Esophagus muscularis mucosa (tissue), 4 donors: ENCODE data around the gene E2F6. TPM values are rescaled to one million over a fixed set of nuclear protein-coding genes. Genes with fewer than 3 reads are reported as not detected.
"Not testable (repeated sequence)": the region's sequence is repeated elsewhere in the genome, so short reads cannot be mapped to it uniquely, and the experiment has no call there.

Experiments used
- DNase-seq: peaks from one replicate; pipeline ENCODE4 v3.0.0-alpha.2; 2017; ENCODE audit errors: extremely low spot score
- H3K27ac ChIP-seq, 4 donors: fragments of 200-600 bp; sonication (generic); replicated peaks in 1 of 4; 1 replicate in 3 of 4; 2 replicates in 1 of 4; pipeline ENCODE4 v1.5.1; 2016 to 2019; ENCODE audit warnings: mild to moderate bottlenecking in 1 of 4
- H3K27me3 ChIP-seq, 4 donors: fragments of 200-600 bp; sonication (generic); one replicate each; pipeline versions ENCODE4 v1.5.1 to v1.6.0; 2016 to 2019
- H3K36me3 ChIP-seq, 4 donors: fragments of 200-600 bp; sonication (generic); one replicate each; pipeline ENCODE4 v1.5.1; 2016 to 2019
- H3K4me1 ChIP-seq, 4 donors: fragments of 200-600 bp; sonication (generic); one replicate each; pipeline ENCODE4 v1.5.1; 2016 to 2019
- H3K4me3 ChIP-seq, 4 donors: fragments of 200-600 bp; sonication (generic); 1 replicate in 2 of 4; 2 replicates in 2 of 4; pipeline ENCODE4 v1.5.1; 2016 to 2019; ENCODE audit warnings: mild to moderate bottlenecking in 4 of 4, moderate library complexity in 1 of 4
- H3K9me3 ChIP-seq, 4 donors: fragments of 200-600 bp; sonication (generic); 1 replicate in 3 of 4; 2 replicates in 1 of 4; pipeline ENCODE4 v1.5.1; 2016 to 2019
- CTCF ChIP-seq, 3 experiments: fragments of 200-600 bp in 2 of 3; fragments of 450-650 bp in 1 of 3; sonication (generic) in 2 of 3; IDR thresholded peaks; one replicate each; pipeline ENCODE4 v1.5.1; 2017 to 2019; ENCODE audit warnings: antibody characterized with exemption in 3 of 3, mild to moderate bottlenecking in 2 of 3, moderate library complexity in 1 of 3
- EP300 ChIP-seq: sonication (generic); formaldehyde crosslinking; IDR thresholded peaks from one replicate; pipeline ENCODE4 v1.6.1; 2017; ENCODE audit warnings: antibody characterized with exemption
- POLR2A ChIP-seq: fragments of 450-650 bp; IDR thresholded peaks from one replicate; pipeline ENCODE4 v1.6.1; 2017; ENCODE audit warnings: antibody characterized with exemption, moderate library complexity, mild to moderate bottlenecking, low read depth
- POLR2AphosphoS5 ChIP-seq, 2 donors: sonication (generic); formaldehyde crosslinking; IDR thresholded peaks; one replicate each; pipeline ENCODE4 v1.6.1; 2017; ENCODE audit warnings: antibody characterized with exemption in 2 of 2
- WGBS: methylation state at CpG from one replicate; pipeline ENCODE4 v1.1.5; 2018; 5-methylcytosine and 5-hydroxymethylcytosine counted together
- intact Hi-C: fragments of 100-400 bp; cut with DNase I; formaldehyde crosslinking; loops from one replicate; pipeline ENCODE4 v1.15.1; 2023
- total RNA-seq, 4 donors: library from RNA; depleted of rRNA; stranded (reverse); fragments of >200 nt; gene quantifications; one replicate each; pipeline versions ENCODE4 v1.1.0 to v1.2.1, GENCODE V29; 2016

E2F6 gene
- total RNA-seq, 4 donors from 2014 or later = 10.9 to 18.0 (median 17.0) TPM

- WGBS = 64% methylated on average over 6 of the region's 6 CpGs
- intact Hi-C loops = loop anchor here (5.0 kb wide), 1 partner anchor 65 kb away; the partner anchor contains the start of gene ROCK2
- DNase-seq = no peak
- Histone ChIP-seq H3K36me3 (no peaks in the 10 kb centered on the region), H3K27ac (peak overlapping the region; percentile 69 to 75 (median 70)), H3K4me1 (peaks cover 15 to 56% (median 38%) of the 10 kb centered on the region in 4 donors), H3K4me3 (no peak overlapping the region), H3K9me3 (no peaks in the 10 kb centered on the region), H3K27me3 (no peaks in the 10 kb centered on the region)
- no peak for TF ChIP-seq EP300
- TF ChIP-seq POLR2AphosphoS5 (IDR thresholded peaks at IDR 0.05) = no peak
- TF ChIP-seq CTCF (IDR thresholded peaks at IDR 0.05) = no peak
- TF ChIP-seq POLR2A = no peak
Observed at GRCh38 chr2:11407413-11407812, 58.5 kb downstream of the E2F6 start.

- WGBS = 62% methylated on average over 3 of the region's 3 CpGs
- Histone ChIP-seq H3K27me3 (no peaks in the 10 kb centered on the region), H3K4me3 (no peak overlapping the region), H3K4me1 (peaks cover 15 to 52% (median 34%) of the 10 kb centered on the region in 4 donors), H3K36me3 (no peaks in the 10 kb centered on the region), H3K27ac (peak overlapping the region; percentile 69 to 75 (median 70)), H3K9me3 (no peaks in the 10 kb centered on the region)
- intact Hi-C loops = loop anchor here (5.0 kb wide), 1 partner anchor 65 kb away; the partner anchor contains the start of gene ROCK2
- peak in 1 of 2 donors; percentile 48 for TF ChIP-seq POLR2AphosphoS5 (IDR thresholded peaks at IDR 0.05)
- TF ChIP-seq EP300 = no peak
- TF ChIP-seq POLR2A = no peak
- DNase-seq = no peak
Observed at GRCh38 chr2:11406958-11407381, 59.0 kb downstream of the E2F6 start.

GRCh38 chr2:11406267-11406957 is 59.5 kb downstream of the E2F6 start:
- H3K4me1 ChIP-seq = peaks cover 15 to 46% (median 28%) of the 10 kb centered on the region in 4 donors
- H3K27me3 ChIP-seq = no peaks in the 10 kb centered on the region
- H3K9me3 ChIP-seq = no peaks in the 10 kb centered on the region
- H3K36me3 ChIP-seq = no peaks in the 10 kb centered on the region
- DNase-seq = no peak
- WGBS = 37% methylated on average over 14 of the region's 18 CpGs
- peak overlapping the region; percentile 69 to 75 (median 70) for H3K27ac ChIP-seq
- no peak for TF ChIP-seq EP300
- no peak for TF ChIP-seq POLR2AphosphoS5 (IDR thresholded peaks at IDR 0.05)
- TF ChIP-seq POLR2A = no peak
- TF ChIP-seq CTCF (IDR thresholded peaks at IDR 0.05) = no peak
- H3K4me3 ChIP-seq = peak overlapping the region in 1 of 4 donors; percentile 8
- intact Hi-C loops = loop anchor here (5.0 kb wide), 1 partner anchor 64 kb away; the partner anchor contains the start of gene ROCK2

DNA sequence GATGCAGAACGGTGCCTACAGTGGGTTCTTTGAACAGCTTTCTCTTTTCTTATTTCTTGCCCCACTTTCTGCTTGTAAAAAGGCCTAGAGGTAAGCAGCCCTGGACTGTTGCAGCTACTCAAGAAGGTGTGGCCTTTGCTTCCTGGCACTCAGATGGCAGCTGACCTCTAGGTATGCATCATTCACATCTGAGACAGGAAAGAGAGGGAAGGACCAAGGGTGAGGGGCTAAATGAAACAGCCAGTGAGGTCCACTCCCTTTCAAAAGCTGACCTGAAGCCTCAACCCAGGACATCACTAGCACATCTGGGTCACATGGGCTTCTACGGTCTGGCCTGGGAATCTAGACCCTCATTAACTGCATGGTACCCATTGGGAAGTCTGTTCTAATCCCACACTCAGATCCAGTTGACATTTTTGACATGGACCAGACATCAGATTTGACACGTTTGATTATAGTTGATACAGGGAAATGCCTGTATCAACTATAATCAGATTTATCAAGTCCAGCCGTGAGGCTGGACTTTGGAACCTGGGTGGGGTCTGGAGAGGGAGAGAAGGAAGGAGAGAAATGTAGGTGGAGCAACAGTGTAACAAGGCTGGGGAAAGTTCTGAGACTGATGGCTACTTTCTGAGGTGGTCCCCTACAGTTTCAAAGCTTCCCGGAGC is 60.2 kb downstream of the E2F6 start:
- TF ChIP-seq EP300 (no peak), POLR2A (no peak), POLR2AphosphoS5 (IDR thresholded peaks at IDR 0.05) (no peak), CTCF (IDR thresholded peaks at IDR 0.05) (no peak)
- H3K9me3 ChIP-seq = no peaks in the 10 kb centered on the region
- intact Hi-C loops = loop anchor here (5.0 kb wide), 1 partner anchor 63 kb away; the partner anchor contains the start of gene ROCK2

DNA sequence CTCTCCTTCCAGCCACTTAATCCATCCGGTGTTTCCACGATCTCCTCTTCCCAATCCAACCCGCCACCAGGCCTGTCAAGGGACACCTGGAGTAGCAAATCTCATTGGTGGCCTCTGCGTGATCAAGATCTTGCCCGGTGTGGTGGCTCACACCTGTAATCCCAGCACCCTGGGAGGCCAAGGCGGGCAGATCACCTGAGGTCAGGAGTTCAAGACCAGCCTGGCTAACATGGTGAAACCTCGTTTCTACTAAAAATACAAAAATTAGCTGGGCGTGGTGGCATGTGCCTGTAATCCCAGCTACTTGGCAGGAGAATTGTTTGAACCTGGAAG is 60.9 kb downstream of the E2F6 start:
- Histone ChIP-seq H3K4me1 (peaks cover 12 to 44% (median 25%) of the 10 kb centered on the region in 4 donors), H3K27ac (peak overlapping the region; percentile 69 to 75 (median 70))
- not testable (repeated sequence) for H3K27me3 ChIP-seq, H3K9me3 ChIP-seq, DNase-seq, H3K36me3 ChIP-seq, H3K4me3 ChIP-seq
- intact Hi-C loops = loop anchor here (5.0 kb wide), 1 partner anchor 63 kb away; the partner anchor contains the start of gene ROCK2
- 87% methylated on average over 8 of the region's 8 CpGs for WGBS

More for the DNA sequence above, 60.2 kb downstream of the E2F6 start:
- Histone ChIP-seq H3K4me3 (no peak overlapping the region), H3K4me1 (peaks cover 12 to 44% (median 25%) of the 10 kb centered on the region in 4 donors), H3K27me3 (no peaks in the 10 kb centered on the region), H3K27ac (peak overlapping the region; percentile 69 to 75 (median 70)), H3K36me3 (no peaks in the 10 kb centered on the region)
- WGBS = 75% methylated on average over 5 of the region's 5 CpGs
- DNase-seq = no peak
